Vagina (tissue), 2 donors: ENCODE data around the gene PXYLP1.

Source experiments
- POLR2A ChIP-seq, 2 donors: fragments of 450-650 bp; IDR thresholded peaks; one replicate each; pipeline ENCODE4 v1.6.1; 2017; ENCODE audit warnings: antibody characterized with exemption in 2 of 2, mild to moderate bottlenecking in 2 of 2, moderate library complexity in 2 of 2
- TF ChIP-seq, protein P1 (sequence below), 3 experiments: fragments of 450-650 bp in 2 of 3; fragments of 200-600 bp in 1 of 3; sonication (generic) in 1 of 3; IDR thresholded peaks; one replicate each; pipeline ENCODE4 v1.5.1; 2017 to 2019; ENCODE audit warnings: antibody characterized with exemption in 3 of 3, mild to moderate bottlenecking in 2 of 3, moderate library complexity in 2 of 3

DNA sequence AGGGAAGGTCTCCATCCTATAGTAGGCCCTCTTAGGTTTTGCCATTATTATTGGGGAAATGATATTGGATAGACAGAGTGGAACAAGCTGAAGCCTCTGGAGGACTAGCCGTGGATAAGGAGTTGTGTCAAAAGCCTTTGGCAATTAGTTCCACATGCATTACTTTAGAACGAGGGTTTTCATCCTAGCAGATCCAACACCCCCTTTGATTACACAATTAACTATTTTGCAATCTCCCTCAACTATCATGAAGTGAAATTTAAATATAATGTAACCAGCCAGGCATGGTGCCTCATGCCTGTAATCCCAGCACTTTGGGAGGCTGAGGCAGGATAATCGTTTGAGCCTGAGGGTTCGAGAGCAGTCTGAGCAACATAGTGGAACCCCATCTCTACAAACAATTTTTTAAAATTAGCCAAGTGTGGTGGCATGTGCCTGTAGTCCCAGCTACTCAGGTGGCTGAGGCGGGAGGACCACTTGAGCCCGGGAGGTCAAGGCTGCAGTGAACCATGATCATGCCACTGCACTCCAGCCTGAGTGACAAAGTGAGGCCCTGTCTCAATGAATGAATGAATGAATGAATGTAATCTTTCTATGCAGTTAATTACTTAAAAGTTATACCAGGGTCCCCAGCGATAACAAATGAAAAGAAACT lies 56.8 kb downstream of the PXYLP1 start:
- TF ChIP-seq, protein P1, sequence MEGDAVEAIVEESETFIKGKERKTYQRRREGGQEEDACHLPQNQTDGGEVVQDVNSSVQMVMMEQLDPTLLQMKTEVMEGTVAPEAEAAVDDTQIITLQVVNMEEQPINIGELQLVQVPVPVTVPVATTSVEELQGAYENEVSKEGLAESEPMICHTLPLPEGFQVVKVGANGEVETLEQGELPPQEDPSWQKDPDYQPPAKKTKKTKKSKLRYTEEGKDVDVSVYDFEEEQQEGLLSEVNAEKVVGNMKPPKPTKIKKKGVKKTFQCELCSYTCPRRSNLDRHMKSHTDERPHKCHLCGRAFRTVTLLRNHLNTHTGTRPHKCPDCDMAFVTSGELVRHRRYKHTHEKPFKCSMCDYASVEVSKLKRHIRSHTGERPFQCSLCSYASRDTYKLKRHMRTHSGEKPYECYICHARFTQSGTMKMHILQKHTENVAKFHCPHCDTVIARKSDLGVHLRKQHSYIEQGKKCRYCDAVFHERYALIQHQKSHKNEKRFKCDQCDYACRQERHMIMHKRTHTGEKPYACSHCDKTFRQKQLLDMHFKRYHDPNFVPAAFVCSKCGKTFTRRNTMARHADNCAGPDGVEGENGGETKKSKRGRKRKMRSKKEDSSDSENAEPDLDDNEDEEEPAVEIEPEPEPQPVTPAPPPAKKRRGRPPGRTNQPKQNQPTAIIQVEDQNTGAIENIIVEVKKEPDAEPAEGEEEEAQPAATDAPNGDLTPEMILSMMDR (IDR thresholded peaks at IDR 0.05), result no peak
- TF ChIP-seq POLR2A (IDR thresholded peaks at IDR 0.05), result no peak
